ENCODE data around the gene MAP3K7.
"Not testable (repeated sequence)": the region's sequence is repeated elsewhere in the genome, so short reads cannot be mapped to it uniquely, and the experiment has no call there.

The MAP3K7 gene

DNA sequence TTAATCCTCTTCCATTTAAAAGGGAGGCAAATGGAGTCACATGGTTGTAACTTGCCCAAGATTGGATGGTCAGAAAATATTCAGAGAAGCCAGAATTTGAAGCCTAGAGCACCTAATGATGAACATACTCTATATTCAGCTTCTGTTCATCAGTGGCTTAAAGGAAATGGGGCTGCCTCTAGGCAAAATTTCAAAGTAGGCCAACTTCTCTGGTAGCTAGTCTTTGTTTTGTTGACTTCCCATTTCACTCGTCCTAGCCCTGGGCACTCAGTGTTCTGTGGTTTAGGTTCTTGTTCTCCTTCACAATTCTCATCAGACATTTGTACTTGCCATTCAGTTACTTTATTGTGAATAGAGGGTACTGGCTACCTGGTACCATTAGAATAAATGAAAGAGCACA is 13.2 kb downstream of the MAP3K7 start:
- Histone ChIP-seq H3K4me3 (ENCODE audit: low read length) (no peak overlapping the region), H3K27me3 (ENCODE audit: insufficient read depth, low read length) (no peaks in the 10 kb centered on the region; the same call in 1 of the 2 replicates), H3K4me1 (ENCODE audit: insufficient read depth, low read length) (peaks cover 6% of the 10 kb centered on the region; the same call in 1 of the 2 replicates), H3K9ac (ENCODE audit: low read depth, low read length) (no peak overlapping the region), H3K36me3 (ENCODE audit: insufficient read depth, low read depth, low read length) (peaks cover 11% of the 10 kb centered on the region), H3K9me3 (ENCODE audit: insufficient read depth, low read depth, low read length) (no peaks in the 10 kb centered on the region), H3K27ac (ENCODE audit: low read length) (no peak overlapping the region)

DNA sequence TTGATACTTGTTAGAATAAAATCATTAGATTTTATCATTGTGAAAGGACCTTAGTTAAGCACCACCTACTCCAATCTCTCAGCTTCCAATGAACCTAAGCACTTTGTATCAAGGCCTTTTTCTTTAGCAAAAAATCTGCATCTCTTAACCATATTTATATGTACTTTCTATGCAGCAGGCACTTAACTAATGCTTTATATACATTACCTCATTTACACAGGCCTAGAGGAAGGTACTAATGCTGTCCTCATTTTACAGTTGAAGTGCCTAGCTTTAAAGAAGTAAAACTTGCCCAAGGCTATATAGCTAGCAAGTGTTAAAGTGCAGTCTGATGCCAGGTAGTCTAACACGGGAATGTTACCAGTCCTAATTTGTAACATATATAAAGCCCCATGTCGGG is 14.0 kb downstream of the MAP3K7 start:
- H3K4me1 ChIP-seq (ENCODE audit: insufficient read depth, low read length), result peaks cover 6% of the 10 kb centered on the region; the same call in 1 of the 2 replicates
- no peaks in the 10 kb centered on the region; the same call in 1 of the 2 replicates for H3K27me3 ChIP-seq (ENCODE audit: insufficient read depth, low read length)
- no peak overlapping the region for H3K4me3 ChIP-seq (ENCODE audit: low read length)
- no peak overlapping the region for H3K9ac ChIP-seq (ENCODE audit: low read depth, low read length)
- peaks cover 15% of the 10 kb centered on the region for H3K36me3 ChIP-seq (ENCODE audit: insufficient read depth, low read depth, low read length)
- H3K27ac ChIP-seq (ENCODE audit: low read length), result no peak overlapping the region
- H3K9me3 ChIP-seq (ENCODE audit: insufficient read depth, low read depth, low read length), result no peaks in the 10 kb centered on the region

DNA sequence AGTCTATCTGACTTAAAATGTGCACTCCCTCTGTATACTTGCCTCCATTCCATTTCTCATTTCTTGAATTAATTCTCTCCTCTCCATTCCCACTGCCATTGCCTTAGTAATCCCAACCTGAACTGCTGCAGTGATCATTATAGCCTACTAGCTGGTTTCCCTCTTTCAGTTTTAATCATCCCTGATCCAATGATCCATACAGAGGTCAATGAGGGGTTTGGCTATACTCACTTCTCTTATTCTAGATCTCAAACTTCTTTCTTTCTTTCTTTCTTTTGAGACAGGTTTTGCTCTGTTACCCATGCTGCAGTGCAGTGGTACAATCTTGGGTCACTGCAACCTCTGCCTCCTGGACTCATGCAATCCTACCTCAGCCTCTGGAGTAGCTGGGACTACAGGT is 17.6 kb downstream of the MAP3K7 start:
- no peak overlapping the region for H3K9ac ChIP-seq (ENCODE audit: low read depth, low read length)
- no peak overlapping the region for H3K27ac ChIP-seq (ENCODE audit: low read length)
- H3K27me3 ChIP-seq (ENCODE audit: insufficient read depth, low read length), result no peaks in the 10 kb centered on the region
- H3K9me3 ChIP-seq (ENCODE audit: insufficient read depth, low read depth, low read length), result no peaks in the 10 kb centered on the region
- H3K36me3 ChIP-seq (ENCODE audit: insufficient read depth, low read depth, low read length), result peaks cover 15% of the 10 kb centered on the region
- no peak overlapping the region for H3K4me3 ChIP-seq (ENCODE audit: low read length)
- no peaks in the 10 kb centered on the region for H3K4me1 ChIP-seq (ENCODE audit: insufficient read depth, low read length)

DNA sequence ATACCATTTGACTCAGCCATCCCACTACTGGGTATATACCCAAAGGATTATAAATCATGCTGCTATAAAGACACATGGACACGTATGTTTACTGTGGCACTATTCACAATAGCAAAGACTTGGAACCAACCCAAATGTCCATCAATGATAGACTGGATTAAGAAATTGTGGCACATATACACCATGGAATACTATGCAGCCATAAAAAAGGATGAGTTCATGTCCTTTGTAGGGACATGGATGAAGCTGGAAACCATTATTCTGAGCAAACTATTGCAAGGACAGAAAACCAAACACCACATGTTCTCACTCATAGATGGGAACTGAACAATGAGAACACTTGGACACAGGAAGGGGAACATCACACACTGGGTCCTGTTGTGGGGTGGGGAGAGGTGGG is 19.2 kb downstream of the MAP3K7 start:
- not testable (repeated sequence) for H3K9me3 ChIP-seq (ENCODE audit: insufficient read depth, low read depth, low read length); H3K4me3 ChIP-seq (ENCODE audit: low read length); H3K9ac ChIP-seq (ENCODE audit: low read depth, low read length); H3K27ac ChIP-seq (ENCODE audit: low read length); H3K27me3 ChIP-seq (ENCODE audit: insufficient read depth, low read length); H3K4me1 ChIP-seq (ENCODE audit: insufficient read depth, low read length)
- H3K36me3 ChIP-seq (ENCODE audit: insufficient read depth, low read depth, low read length), result peaks cover 15% of the 10 kb centered on the region

DNA sequence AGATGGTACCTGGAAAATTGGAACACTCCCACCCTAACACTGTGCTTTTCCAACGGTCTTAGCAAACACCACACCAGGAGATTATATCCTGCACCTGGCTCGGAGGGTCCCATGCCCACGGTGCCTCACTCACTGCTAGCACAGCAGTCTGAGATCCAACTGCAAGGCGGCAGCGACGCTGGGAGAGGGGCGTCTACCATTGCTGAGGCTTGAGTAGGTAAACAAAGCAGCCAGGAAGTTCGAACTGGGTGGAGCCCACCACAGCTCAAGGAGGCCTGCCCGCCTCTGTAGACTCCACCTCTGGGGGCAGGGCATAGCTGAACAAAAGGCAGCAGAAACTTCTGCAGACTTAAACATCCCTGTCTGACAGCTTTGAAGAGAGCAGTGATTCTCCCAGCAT is 24.5 kb downstream of the MAP3K7 start:
- peaks cover 38% of the 10 kb centered on the region for H3K36me3 ChIP-seq (ENCODE audit: insufficient read depth, low read depth, low read length)
- not testable (repeated sequence) for H3K4me1 ChIP-seq (ENCODE audit: insufficient read depth, low read length); H3K9ac ChIP-seq (ENCODE audit: low read depth, low read length); H3K27ac ChIP-seq (ENCODE audit: low read length); H3K9me3 ChIP-seq (ENCODE audit: insufficient read depth, low read depth, low read length); H3K27me3 ChIP-seq (ENCODE audit: insufficient read depth, low read length); H3K4me3 ChIP-seq (ENCODE audit: low read length)

DNA sequence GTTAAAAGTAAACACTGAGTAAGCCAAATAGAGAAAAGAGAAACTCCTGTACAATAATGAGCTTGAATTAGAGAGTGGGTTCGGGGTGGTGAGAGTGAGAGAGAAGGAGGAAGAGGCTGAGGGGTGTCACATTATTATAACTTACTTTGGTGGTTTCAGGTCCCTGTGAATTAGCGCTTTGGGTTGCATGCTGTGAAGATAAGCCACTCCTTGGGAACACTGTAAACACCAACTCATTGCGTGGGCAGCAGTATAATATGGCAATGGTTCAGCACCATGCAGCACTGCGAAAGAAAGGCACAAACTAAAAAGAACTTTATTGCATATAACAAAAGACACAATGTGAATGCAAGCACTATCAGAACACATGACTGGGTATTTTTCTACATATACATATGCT is 26.9 kb downstream of the MAP3K7 start:
- H3K4me3 ChIP-seq (ENCODE audit: low read length), result no peak overlapping the region
- no peaks in the 10 kb centered on the region for H3K9me3 ChIP-seq (ENCODE audit: insufficient read depth, low read depth, low read length)
- H3K36me3 ChIP-seq (ENCODE audit: insufficient read depth, low read depth, low read length), result peaks cover 60% of the 10 kb centered on the region
- H3K27ac ChIP-seq (ENCODE audit: low read length), result no peak overlapping the region
- no peak overlapping the region for H3K9ac ChIP-seq (ENCODE audit: low read depth, low read length)
- H3K4me1 ChIP-seq (ENCODE audit: insufficient read depth, low read length), result no peaks in the 10 kb centered on the region
- H3K27me3 ChIP-seq (ENCODE audit: insufficient read depth, low read length), result no peaks in the 10 kb centered on the region

DNA sequence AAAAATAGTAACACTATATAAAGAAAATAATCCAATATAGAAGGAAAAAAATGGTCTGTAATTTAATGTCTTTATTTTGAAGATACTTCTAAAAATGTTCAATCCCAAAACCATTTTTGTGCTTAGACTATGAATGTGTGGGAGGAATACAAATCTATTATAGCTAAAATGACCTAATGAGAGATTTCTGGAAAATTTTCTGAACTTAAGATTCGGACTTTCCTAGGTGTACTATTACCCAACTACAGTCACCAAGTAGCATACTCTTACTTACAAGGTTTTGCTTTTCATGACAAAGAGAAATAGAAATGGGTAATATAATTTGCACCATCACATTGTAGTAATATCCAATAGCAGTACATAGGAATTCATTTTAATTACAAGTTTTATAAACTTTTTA is 29.9 kb downstream of the MAP3K7 start:
- no peaks in the 10 kb centered on the region for H3K4me1 ChIP-seq (ENCODE audit: insufficient read depth, low read length)
- H3K9me3 ChIP-seq (ENCODE audit: insufficient read depth, low read depth, low read length), result no peaks in the 10 kb centered on the region
- H3K27ac ChIP-seq (ENCODE audit: low read length), result no peak overlapping the region
- H3K27me3 ChIP-seq (ENCODE audit: insufficient read depth, low read length), result no peaks in the 10 kb centered on the region
- peaks cover 78% of the 10 kb centered on the region for H3K36me3 ChIP-seq (ENCODE audit: insufficient read depth, low read depth, low read length)
- H3K9ac ChIP-seq (ENCODE audit: low read depth, low read length), result no peak overlapping the region
- H3K4me3 ChIP-seq (ENCODE audit: low read length), result no peak overlapping the region

DNA sequence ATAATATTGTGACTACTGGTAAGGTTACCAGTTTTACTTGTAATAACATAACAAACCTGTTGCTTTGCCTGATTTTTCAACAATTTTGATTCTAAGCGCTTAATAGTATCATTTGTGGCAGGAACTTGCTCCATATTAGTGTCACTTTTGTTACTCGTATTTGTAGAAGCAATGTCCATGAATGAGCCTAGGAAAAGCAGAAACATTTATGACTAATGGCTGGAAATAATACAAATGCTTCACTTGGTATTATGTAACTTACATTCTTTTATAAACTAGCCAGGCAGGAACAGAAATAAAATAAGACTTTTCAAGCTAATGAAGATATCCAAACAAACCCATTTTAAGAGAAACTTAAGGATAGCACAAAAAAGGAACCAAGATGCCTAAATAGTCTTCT is 38.9 kb downstream of the MAP3K7 start:
- Histone ChIP-seq H3K27me3 (ENCODE audit: insufficient read depth, low read length) (no peaks in the 10 kb centered on the region), H3K36me3 (ENCODE audit: insufficient read depth, low read depth, low read length) (peaks cover 97% of the 10 kb centered on the region), H3K4me3 (ENCODE audit: low read length) (no peak overlapping the region), H3K27ac (ENCODE audit: low read length) (no peak overlapping the region), H3K4me1 (ENCODE audit: insufficient read depth, low read length) (no peaks in the 10 kb centered on the region), H3K9ac (ENCODE audit: low read depth, low read length) (no peak overlapping the region), H3K9me3 (ENCODE audit: insufficient read depth, low read depth, low read length) (no peaks in the 10 kb centered on the region)

DNA sequence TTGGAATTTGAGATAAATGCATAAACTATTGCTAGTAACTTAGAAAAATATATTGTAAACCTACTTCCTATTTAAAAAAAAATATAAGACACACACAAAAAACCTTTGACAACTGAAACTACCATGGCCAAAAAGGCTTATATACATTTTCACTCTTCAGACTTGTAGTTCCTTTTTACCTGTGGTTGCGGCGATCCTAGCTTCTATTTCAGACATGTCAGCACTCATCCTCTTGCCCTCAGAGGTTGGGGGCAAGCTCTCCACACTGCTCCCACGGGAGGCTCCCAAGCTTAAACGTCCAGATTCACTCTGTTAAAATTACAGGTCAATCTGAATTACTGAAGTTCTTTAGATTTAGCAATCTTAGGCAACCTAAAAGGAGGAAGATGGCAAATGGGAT is 39.8 kb downstream of the MAP3K7 start:
- H3K27ac ChIP-seq (ENCODE audit: low read length), result no peak overlapping the region
- H3K36me3 ChIP-seq (ENCODE audit: insufficient read depth, low read depth, low read length), result peaks cover 96% of the 10 kb centered on the region
- no peak overlapping the region for H3K9ac ChIP-seq (ENCODE audit: low read depth, low read length)
- H3K4me3 ChIP-seq (ENCODE audit: low read length), result no peak overlapping the region
- no peaks in the 10 kb centered on the region for H3K9me3 ChIP-seq (ENCODE audit: insufficient read depth, low read depth, low read length)
- H3K4me1 ChIP-seq (ENCODE audit: insufficient read depth, low read length), result no peaks in the 10 kb centered on the region
- H3K27me3 ChIP-seq (ENCODE audit: insufficient read depth, low read length), result no peaks in the 10 kb centered on the region

DNA sequence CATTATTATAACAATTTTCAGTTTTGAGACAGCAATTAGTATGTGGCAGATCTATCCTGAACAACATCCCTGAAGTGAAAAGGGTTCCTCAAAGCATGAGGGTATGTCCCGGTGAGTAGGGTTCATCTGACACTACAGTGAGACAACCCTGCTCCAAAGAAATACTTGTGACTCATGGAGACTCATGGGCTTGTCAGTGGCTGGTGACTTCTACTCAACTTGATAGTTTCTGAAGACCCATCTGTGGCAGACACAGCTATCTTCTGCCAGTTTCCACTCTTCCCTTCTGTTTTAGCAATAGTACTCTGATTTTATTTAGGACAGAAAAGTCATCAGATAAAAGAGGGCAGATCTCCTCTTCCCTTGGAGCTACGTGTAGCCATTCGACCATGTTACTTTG is 41.4 kb downstream of the MAP3K7 start:
- Histone ChIP-seq H3K36me3 (ENCODE audit: insufficient read depth, low read depth, low read length) (peaks cover 88% of the 10 kb centered on the region), H3K27ac (ENCODE audit: low read length) (no peak overlapping the region)

DNA sequence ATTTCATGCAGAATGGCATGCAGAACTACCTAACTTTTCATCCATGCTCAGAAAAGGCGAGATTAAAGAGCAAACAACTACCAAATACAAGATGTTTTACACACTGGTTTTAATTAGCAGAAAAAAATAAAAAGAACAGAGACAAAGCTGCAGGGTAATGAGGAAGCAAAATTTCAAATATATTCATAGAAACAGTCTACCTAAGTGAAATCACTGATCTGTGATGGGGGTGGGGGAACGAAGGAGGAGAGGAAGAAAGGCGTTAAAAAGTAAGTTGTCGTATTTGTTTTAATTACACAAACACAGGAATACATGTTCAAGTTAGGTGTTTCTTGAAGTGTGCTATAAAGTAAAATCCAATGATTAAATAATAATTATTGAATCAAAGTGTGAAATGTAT is 42.1 kb downstream of the MAP3K7 start:
- peaks cover 81% of the 10 kb centered on the region for H3K36me3 ChIP-seq (ENCODE audit: insufficient read depth, low read depth, low read length)
- no peaks in the 10 kb centered on the region for H3K9me3 ChIP-seq (ENCODE audit: insufficient read depth, low read depth, low read length)
- no peaks in the 10 kb centered on the region for H3K27me3 ChIP-seq (ENCODE audit: insufficient read depth, low read length)
- no peak overlapping the region for H3K9ac ChIP-seq (ENCODE audit: low read depth, low read length)
- no peak overlapping the region for H3K4me3 ChIP-seq (ENCODE audit: low read length)
- H3K27ac ChIP-seq (ENCODE audit: low read length), result no peak overlapping the region
- no peaks in the 10 kb centered on the region for H3K4me1 ChIP-seq (ENCODE audit: insufficient read depth, low read length)

More for the DNA sequence above, 41.4 kb downstream of the MAP3K7 start:
- H3K9ac ChIP-seq (ENCODE audit: low read depth, low read length), result no peak overlapping the region
- H3K27me3 ChIP-seq (ENCODE audit: insufficient read depth, low read length), result no peaks in the 10 kb centered on the region
- H3K4me3 ChIP-seq (ENCODE audit: low read length), result no peak overlapping the region
- no peaks in the 10 kb centered on the region for H3K9me3 ChIP-seq (ENCODE audit: insufficient read depth, low read depth, low read length)
- no peaks in the 10 kb centered on the region for H3K4me1 ChIP-seq (ENCODE audit: insufficient read depth, low read length)

DNA sequence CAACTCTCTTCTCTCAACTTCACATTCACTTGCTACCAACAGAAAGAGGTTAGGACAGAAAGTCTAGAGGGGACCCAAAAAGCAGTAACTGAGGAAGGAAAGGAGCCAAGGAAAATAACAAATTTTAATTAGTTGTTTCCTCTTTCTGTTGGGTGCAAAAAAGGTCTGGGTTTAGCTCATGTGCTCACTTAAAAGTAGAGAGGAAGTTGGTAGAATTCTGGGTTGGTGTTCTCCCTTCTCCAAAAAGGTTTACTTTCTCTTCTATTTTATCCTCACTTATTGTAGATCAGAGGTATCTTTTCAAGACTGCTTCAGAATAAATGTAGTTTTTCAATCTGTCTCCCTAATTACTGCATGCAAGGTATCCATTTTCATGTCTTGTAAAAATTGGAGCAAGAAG is 42.8 kb downstream of the MAP3K7 start:
- H3K4me3 ChIP-seq (ENCODE audit: low read length), result no peak overlapping the region
- H3K9ac ChIP-seq (ENCODE audit: low read depth, low read length), result no peak overlapping the region
- H3K27ac ChIP-seq (ENCODE audit: low read length), result no peak overlapping the region
- no peaks in the 10 kb centered on the region for H3K4me1 ChIP-seq (ENCODE audit: insufficient read depth, low read length)
- H3K36me3 ChIP-seq (ENCODE audit: insufficient read depth, low read depth, low read length), result peaks cover 74% of the 10 kb centered on the region
- H3K27me3 ChIP-seq (ENCODE audit: insufficient read depth, low read length), result no peaks in the 10 kb centered on the region
- no peaks in the 10 kb centered on the region for H3K9me3 ChIP-seq (ENCODE audit: insufficient read depth, low read depth, low read length)

DNA sequence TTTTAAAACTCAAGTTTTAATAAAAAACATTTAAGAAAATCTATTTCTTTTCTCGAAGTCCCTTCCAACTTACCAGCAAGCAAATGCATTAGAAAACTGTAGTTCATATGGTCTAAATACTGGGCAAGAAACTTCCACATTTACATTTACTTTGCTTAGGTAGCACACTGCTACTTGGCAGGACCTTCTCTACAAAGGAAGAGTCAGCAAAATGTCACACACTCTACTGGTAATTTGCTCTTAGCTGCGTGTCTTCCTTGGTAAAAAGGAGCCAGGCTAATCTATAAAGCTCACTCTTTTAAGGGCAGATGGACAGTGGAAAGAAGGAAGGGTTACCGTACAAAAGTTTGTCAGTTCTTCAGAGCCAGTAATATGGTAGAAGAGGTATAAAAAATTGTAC is 45.7 kb downstream of the MAP3K7 start:
- H3K36me3 ChIP-seq (ENCODE audit: insufficient read depth, low read depth, low read length), result peaks cover 47% of the 10 kb centered on the region
- no peak overlapping the region for H3K4me3 ChIP-seq (ENCODE audit: low read length)
- no peaks in the 10 kb centered on the region for H3K4me1 ChIP-seq (ENCODE audit: insufficient read depth, low read length)
- H3K27ac ChIP-seq (ENCODE audit: low read length), result no peak overlapping the region
- no peaks in the 10 kb centered on the region for H3K9me3 ChIP-seq (ENCODE audit: insufficient read depth, low read depth, low read length)
- no peak overlapping the region for H3K9ac ChIP-seq (ENCODE audit: low read depth, low read length)
- no peaks in the 10 kb centered on the region for H3K27me3 ChIP-seq (ENCODE audit: insufficient read depth, low read length)
